Upper lobe of right lung (tissue), 1 donor: ENCODE data around the gene DNAJB12. TPM values are rescaled to one million over a fixed set of nuclear protein-coding genes. Genes with fewer than 3 reads are reported as not detected.

ENCODE experiments used
- ATAC-seq: fragments of 200-7000 bp; cut with Tn5 transposase; one replicate; pipeline ENCODE4 v1.9.1; 2020; ENCODE audit warnings: mild to moderate bottlenecking, moderate library complexity
- DNase-seq: peaks from one replicate; pipeline ENCODE4 v3.0.0-alpha.2; 2020
- H3K27ac ChIP-seq: fragments of 200-600 bp; one replicate; pipeline ENCODE4 v1.8.0; 2022
- H3K27me3 ChIP-seq: fragments of 200-600 bp; one replicate; pipeline ENCODE4 v1.8.0; 2022; ENCODE audit warnings: mild to moderate bottlenecking
- H3K36me3 ChIP-seq: fragments of 200-600 bp; one replicate; pipeline ENCODE4 v1.8.0; 2022
- H3K4me1 ChIP-seq: fragments of 200-600 bp; one replicate; pipeline ENCODE4 v1.8.0; 2022
- H3K4me3 ChIP-seq: fragments of 200-600 bp; one replicate; pipeline ENCODE4 v1.8.0; 2022; ENCODE audit warnings: mild to moderate bottlenecking
- H3K9me3 ChIP-seq: fragments of 200-600 bp; one replicate; pipeline ENCODE4 v1.8.0; 2022
- CTCF ChIP-seq: fragments of 200-600 bp; IDR thresholded peaks from one replicate; pipeline ENCODE4 v1.8.0; 2022; ENCODE audit warnings: antibody characterized with exemption
- intact Hi-C: fragments of 100-400 bp; cut with DNase I; formaldehyde crosslinking; loops from one replicate; pipeline ENCODE4 v1.11.0; 2022
- total RNA-seq: library from RNA; stranded (reverse); fragmentation: NEBNext Ultra II Directional; extraction: Animal tissue kit (Norgen Biotek cat#: 25700); gene quantifications from one replicate; pipeline ENCODE4 v1.2.1, GENCODE V29; 2021
- donor health status: DM: no; HTN: yes; CAD: no; lungs with severe emphysema.

Gene DNAJB12
- total RNA-seq, 1 donor from 2014 or later = 39.9 TPM

GRCh38 chr10:72342911-72343310, 11.8 kb downstream of the DNAJB12 start:
- Histone ChIP-seq H3K27me3 (no peaks in the 10 kb centered on the region), H3K4me1 (peaks cover 12% of the 10 kb centered on the region), H3K4me3 (no peak overlapping the region), H3K9me3 (no peaks in the 10 kb centered on the region), H3K36me3 (peaks cover 79% of the 10 kb centered on the region), H3K27ac (no peak overlapping the region)
- no peak for TF ChIP-seq CTCF
- intact Hi-C loops = loop anchor here (5.0 kb wide), 1 partner anchor 391 kb away; no protein-coding TSS in a partner anchor
- no peak for DNase-seq
- ATAC-seq = no peak

GRCh38 chr10:72340510-72341261, 14.0 kb downstream of the DNAJB12 start:
- no peaks in the 10 kb centered on the region for H3K27me3 ChIP-seq
- H3K9me3 ChIP-seq = no peaks in the 10 kb centered on the region
- ATAC-seq = peak; percentile 80
- peaks cover 94% of the 10 kb centered on the region for H3K36me3 ChIP-seq
- peak; percentile 96 for TF ChIP-seq CTCF
- DNase-seq = peak; percentile 88
- peaks cover 28% of the 10 kb centered on the region for H3K4me1 ChIP-seq
- intact Hi-C loops = loop anchor here (5.0 kb wide), 1 partner anchor 388 kb away; no protein-coding TSS in a partner anchor
- H3K4me3 ChIP-seq = no peak overlapping the region
- H3K27ac ChIP-seq = peak overlapping the region; percentile 53

- ATAC-seq (no peak), DNase-seq (no peak)
- Histone ChIP-seq H3K4me1 (peaks cover 53% of the 10 kb centered on the region), H3K36me3 (peaks cover 95% of the 10 kb centered on the region), H3K4me3 (no peak overlapping the region), H3K27me3 (no peaks in the 10 kb centered on the region), H3K9me3 (no peaks in the 10 kb centered on the region), H3K27ac (no peak overlapping the region)
- intact Hi-C loops = no loop called here
- TF ChIP-seq CTCF = no peak
Measured at GRCh38 chr10:72338180-72338579, 16.5 kb downstream of the DNAJB12 start.

GRCh38 chr10:72337722-72338121, 17.0 kb downstream of the DNAJB12 start:
- H3K27ac ChIP-seq = no peak overlapping the region
- H3K4me1 ChIP-seq = peaks cover 56% of the 10 kb centered on the region
- DNase-seq (no peak), ATAC-seq (no peak)
- no peaks in the 10 kb centered on the region for H3K9me3 ChIP-seq
- no peaks in the 10 kb centered on the region for H3K27me3 ChIP-seq
- no peak for TF ChIP-seq CTCF
- H3K36me3 ChIP-seq = peaks cover 90% of the 10 kb centered on the region
- intact Hi-C loops = no loop called here
- no peak overlapping the region for H3K4me3 ChIP-seq

GRCh38 chr10:72337039-72337629, 17.6 kb downstream of the DNAJB12 start:
- ATAC-seq = peak; percentile 65
- H3K27ac ChIP-seq = peak overlapping the region; percentile 94
- H3K4me1 ChIP-seq = peaks cover 62% of the 10 kb centered on the region
- H3K9me3 ChIP-seq = no peaks in the 10 kb centered on the region
- peaks cover 85% of the 10 kb centered on the region for H3K36me3 ChIP-seq
- peak; percentile 97 for TF ChIP-seq CTCF
- no peaks in the 10 kb centered on the region for H3K27me3 ChIP-seq
- no peak overlapping the region for H3K4me3 ChIP-seq
- DNase-seq = peak; percentile 88
- intact Hi-C loops = no loop called here
